Measurements from ENCODE around the gene SKP2.
"Not testable (repeated sequence)": the region's sequence is repeated elsewhere in the genome, so short reads cannot be mapped to it uniquely, and the experiment has no call there.

DNA sequence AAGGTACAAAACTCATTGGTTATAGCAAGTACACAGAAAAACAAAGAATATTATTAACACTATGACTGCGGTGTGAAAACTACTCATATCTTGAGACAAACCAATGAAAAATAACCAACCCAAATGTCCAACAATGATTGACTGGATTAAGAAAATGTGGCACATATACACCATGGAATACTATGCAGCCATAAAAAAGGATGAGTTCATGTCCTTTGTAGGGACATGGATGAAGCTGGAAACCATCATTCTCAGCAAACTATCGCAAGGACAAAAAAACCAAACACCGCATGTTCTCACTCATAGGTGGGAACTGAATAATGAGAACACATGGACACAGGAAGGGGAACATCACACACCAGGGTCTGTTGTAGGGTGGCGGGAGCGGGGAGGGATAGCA is 22.2 kb upstream of the SKP2 start:
- TF ChIP-seq POLR2A (IDR thresholded peaks at IDR 0.05; ENCODE audit: low read length); GATA1 (IDR thresholded peaks at IDR 0.05; ENCODE audit: low read depth, low read length): not testable (repeated sequence)

Measured in erythroblast (primary cell).